Measurements from ENCODE around the gene ME1.
"Not testable (repeated sequence)": the region's sequence is repeated elsewhere in the genome, so short reads cannot be mapped to it uniquely, and the experiment has no call there.

ME1 gene

DNA sequence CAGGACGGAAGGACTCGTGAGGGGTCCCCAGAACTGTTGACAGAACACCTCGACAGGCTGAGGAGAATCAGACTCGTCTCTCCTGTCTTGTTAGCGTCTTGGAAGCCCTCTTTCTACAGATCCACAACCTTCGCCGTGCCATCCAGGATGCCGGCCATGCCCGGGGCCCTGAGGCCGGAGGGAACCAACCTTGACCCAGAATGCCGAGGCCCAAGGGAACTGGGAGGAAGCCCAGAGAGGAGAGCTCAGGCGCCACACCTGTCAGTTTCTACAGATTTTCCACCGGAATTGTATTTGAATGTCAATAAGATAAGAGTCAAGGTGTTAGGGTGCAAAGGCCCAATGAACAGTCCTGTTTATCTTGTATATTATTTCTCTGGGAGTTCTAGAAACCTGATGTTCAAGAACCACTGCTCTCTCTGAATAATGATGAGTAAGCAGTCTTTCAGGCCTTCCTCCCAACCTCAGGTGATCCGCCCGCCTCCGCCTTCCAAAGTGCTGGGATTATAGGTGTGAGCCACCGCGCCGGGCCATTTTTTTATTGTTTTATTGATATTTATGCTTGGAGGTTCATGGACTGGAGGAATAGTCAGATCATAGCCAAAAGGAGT, 799 bp upstream of the ME1 start:
- DNase-seq = no peak

DNA sequence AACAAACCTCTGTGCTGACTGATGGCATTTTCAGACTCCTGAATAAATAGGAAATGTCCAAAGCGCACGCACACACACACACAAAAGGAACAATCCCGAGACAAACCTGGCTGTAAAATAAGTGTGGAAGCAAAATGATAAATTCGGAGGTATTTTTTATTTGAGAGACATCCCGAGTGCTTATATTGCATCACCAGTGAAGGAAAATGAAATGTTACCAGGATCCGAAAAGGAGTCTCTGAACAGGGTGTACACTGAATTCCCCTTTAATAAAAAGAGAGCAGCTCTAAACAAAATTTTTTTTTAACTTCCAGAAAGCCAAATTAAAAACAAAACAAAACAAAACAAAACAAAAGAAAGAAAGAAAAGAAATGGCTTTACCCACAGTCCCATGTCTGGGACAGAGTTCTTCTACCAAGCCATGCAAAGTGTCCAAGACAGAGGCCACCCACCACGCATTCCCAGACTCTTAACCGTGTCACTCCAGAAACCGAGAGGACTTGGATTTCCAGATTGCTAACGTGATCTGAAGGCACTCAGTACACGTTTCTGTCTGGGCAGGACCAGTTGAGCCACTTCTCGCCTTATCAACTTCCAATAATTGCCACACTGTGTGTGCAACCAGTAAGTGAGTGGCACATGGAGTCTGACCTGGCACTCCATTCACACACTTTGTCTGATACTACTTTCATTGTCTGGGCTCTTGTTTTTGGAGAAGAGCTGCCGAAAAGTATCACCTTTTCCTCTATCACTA, 817 bp downstream of the ME1 start:
- DNase-seq = peak; percentile 48

DNA sequence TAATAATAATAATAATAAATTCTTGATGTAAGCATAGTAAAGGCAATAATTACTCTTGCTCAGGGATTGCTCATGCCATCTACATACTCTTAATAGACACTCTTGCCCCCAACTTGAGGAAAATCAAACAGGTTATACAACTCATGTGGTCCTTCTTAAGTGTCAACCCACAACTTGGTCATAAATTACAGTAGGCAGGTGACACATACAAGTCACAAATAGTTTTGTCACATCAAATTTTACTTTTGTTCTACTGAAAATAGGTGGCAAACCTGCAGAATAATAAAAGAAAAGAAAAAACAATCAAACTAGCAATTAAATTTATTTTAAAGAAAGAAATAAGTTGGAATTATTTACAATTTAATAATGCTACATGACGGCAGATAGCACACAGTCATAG, 1.6 kb downstream of the ME1 start:
- DNase-seq = no peak

- DNase-seq = no peak
These were observed 6.3 kb downstream of the ME1 start for GRCh38 chr6:83424392-83425018.

GRCh38 chr6:83417880-83418663, 12.8 kb downstream of the ME1 start:
- DNase-seq = peak; percentile 45

DNA sequence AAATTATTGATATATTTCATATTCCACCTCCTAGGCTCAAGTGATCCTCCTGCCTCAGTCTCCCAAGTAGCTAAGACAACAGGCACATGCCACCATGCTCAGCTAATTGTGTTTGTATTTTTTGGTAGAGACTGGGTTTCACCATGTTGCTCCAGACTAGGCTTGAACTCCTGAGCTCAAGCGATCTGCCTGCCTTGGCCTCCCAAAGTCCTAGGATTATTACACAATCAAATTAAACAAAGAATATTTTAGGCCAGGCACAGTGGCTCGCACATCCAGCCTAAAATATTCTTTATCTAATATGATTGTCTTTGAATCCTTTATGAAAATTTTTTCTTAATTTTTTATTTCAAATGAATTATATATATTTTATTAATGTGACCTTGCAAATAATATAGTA, 17.8 kb downstream of the ME1 start:
- no peak for DNase-seq

DNA sequence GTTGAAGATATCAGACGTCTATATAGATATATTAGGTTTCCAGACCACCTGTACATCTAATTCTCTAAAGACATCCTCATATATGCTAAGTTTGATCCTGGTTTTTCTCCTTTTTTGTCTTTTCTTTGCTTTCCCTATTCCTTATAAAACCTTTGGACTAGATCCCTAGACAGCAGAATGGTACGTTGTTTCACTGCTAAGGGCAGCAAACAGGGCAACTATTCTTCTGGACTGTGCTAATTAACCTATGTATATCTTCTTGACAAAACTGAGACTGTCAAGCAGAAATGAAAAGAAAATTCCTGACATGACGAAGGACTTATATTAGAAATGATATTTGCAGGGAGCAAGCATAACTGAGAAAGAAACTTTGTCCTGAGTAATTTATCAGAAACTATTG, 19.1 kb downstream of the ME1 start:
- no peak for DNase-seq

DNA sequence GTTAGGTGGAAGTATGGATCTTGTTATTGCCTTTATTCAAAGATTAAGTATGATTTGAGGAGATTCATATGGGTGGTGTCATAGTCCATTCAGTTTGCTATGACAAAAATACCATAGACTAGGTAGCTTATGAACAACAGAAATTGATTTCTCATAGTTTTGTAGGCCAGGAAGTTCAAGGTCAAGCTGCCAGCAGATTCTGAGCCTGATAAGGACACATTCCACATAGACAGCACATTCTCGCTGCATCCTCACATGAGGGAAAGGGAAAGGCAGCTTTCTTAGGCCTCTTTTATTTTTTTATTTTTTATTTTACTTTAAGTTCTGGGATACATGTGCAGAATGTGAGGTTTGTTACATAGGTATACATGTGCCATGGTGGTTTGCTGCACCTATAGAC, 27.7 kb downstream of the ME1 start:
- peak; percentile 2 for DNase-seq

- DNase-seq = no peak
These were observed 41.2 kb downstream of the ME1 start for GRCh38 chr6:83389606-83390005.

DNA sequence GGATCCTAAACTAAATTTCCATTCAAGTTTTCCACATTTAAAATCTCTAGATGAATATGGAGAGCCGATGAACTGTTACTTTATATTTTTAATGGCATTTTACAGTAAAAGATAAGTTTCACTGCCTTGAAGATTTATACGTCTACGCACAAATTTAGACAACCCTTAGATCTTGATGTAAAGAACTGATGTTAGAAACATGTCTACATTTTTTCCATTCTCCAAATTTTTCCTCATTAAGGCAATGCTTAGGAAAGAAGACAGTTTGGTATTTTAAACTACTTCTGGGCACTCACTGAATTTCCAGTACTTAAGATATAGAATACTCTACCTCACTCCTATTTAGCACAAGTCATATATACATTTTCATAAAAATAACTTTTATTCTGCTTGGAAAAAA, 45.4 kb downstream of the ME1 start:
- DNase-seq = no peak

- no peak for DNase-seq
These were observed 46.1 kb downstream of the ME1 start for GRCh38 chr6:83384751-83385150.

- DNase-seq = no peak
These were observed 48.9 kb downstream of the ME1 start for GRCh38 chr6:83381949-83382348.

- DNase-seq = peak; percentile 81
These were observed 52.0 kb downstream of the ME1 start for GRCh38 chr6:83378621-83379388.

DNA sequence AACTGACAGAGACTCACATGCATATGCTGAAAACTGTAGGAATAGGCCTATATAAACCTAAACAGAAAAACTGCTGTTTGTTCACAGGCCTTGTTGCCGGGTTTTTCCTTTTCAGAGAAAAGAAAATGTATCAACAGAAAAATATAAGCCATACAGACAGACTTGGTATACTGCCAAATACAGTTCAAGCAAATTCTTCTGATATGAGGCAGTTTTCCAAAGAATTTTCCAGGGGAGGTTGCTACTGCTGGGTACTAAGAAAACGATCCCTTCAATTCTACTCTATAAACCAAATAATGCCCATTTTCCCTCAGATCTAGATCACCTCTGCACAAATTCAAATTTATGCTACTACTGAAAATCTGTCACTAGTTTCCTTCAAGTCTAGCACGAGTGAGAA, 59.4 kb downstream of the ME1 start:
- DNase-seq = peak; percentile 75

- DNase-seq = peak; percentile 65
These were observed 60.3 kb downstream of the ME1 start for GRCh38 chr6:83370567-83370966.

DNA sequence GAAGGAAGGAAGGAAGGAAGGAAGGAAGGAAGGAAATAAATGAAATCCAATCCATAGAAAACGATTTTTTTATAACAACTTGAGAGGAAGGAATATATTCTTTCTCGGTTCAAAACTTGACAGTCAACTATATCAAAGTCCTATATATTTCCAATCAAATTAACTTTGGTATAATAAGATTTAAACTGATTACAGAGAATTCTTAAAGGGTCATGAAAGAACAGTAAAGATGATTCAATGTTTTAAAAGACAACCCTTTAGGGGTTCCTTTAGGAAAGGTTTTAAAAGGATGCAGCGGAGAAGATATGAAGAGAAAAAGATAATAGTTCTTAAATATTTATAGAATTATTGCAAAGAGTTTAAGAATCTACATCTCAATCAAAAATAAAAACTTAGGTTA, 61.2 kb downstream of the ME1 start:
- no peak for DNase-seq

- no peak for DNase-seq
These were observed 62.3 kb downstream of the ME1 start for GRCh38 chr6:83368577-83368976.

GRCh38 chr6:83367104-83367503, 63.7 kb downstream of the ME1 start:
- DNase-seq = no peak

DNA sequence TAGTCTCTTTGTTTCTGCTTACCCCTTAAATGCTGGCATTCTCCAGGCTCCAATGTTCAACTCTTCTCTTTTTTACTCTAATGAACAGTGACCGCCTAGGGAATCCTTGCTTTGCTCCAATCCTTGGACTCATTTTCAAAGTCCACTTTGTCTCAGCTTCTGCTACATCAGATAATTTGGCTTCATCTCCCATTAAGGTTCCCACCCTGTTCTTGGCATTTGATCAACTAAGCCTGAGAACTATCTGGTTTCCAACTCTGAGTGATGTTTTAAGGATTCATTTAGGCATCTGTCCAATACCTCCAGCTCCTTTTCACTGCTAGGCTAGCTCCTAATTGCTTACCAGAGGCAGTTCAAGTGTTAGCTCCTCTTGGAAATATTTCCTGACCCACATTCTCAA, 64.9 kb downstream of the ME1 start:
- peak; percentile 81 for DNase-seq

GRCh38 chr6:83362349-83362748, 68.5 kb downstream of the ME1 start:
- DNase-seq = not testable (repeated sequence)

DNA sequence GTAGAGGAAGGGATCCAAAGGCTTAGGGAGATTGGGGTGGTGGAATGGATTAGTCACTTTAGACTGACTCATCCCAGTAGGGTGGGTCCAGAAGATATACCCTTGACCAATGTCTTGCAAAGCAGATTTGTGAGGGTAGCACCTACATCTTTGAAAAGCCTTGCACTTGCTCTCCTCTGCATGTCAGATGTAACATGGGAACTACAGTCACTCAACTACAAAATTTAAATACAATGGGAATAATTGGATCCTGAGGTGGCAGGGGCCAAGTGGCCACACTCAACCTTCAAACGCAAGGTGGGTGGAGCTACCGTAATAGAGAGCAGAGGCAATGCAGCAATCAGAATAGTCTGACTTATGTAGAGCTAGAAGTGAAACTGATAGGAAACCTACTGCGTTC, 71.2 kb downstream of the ME1 start:
- no peak for DNase-seq

- no peak for DNase-seq
These were observed 76.1 kb downstream of the ME1 start for GRCh38 chr6:83354747-83355146.

All from fibroblast of skin of right biceps (primary cell).